BJ (cell line): ENCODE results near the gene DCP1B. TPM values are rescaled to one million over a fixed set of nuclear protein-coding genes. Genes with fewer than 3 reads are reported as not detected.

Source experiments
- CTCF ChIA-PET: fragments of 350-600 bp; formaldehyde crosslinking; extraction: SDS; loops from one replicate; lab custom pipeline; 2021; ENCODE audit warnings: antibody characterized with exemption, inconsistent platforms; lab: Yijun Ruan, JAX
- POLR2A ChIA-PET: fragments of 300-600 bp; sonication (Branson Sonifier 250); formaldehyde crosslinking; extraction: SDS; loops from one replicate; lab custom pipeline; 2021; ENCODE audit warnings: antibody characterized with exemption; lab: Charles Lee
- DNase-seq: peaks from one replicate; pipeline ENCODE4 v3.0.0-alpha.2; 2011; ENCODE audit warnings: low read depth
- H3K27me3 ChIP-seq: 2 replicates; pipeline ENCODE4 v1.6.0; 2011; ENCODE audit warnings: low read length; ENCODE audit not compliant: control insufficient read depth, insufficient read depth
- H3K36me3 ChIP-seq: 2 replicates; pipeline ENCODE4 v1.5.1; 2011; ENCODE audit warnings: low read length; ENCODE audit not compliant: control insufficient read depth, insufficient read depth
- H3K4me3 ChIP-seq: 2 replicates; pipeline ENCODE4 v1.5.1; 2011; ENCODE audit warnings: low read depth, mild to moderate bottlenecking, control low read depth, low read length
- polyA plus RNA-seq: library from polyadenylated mRNA; depleted of rRNA; stranded (reverse); fragments of >200 nt; gene quantifications from 2 replicates; pipeline ENCODE4 v1.2.3, GENCODE V29; 2011
- TF ChIP-seq, protein P1 (sequence below): IDR thresholded peaks from 2 replicates; pipeline ENCODE4 v1.5.1; 2011; ENCODE audit warnings: low read depth, mild to moderate bottlenecking, control low read depth, inconsistent platforms, low read length, moderate library complexity; ENCODE audit not compliant: insufficient read depth

The DCP1B gene
- polyA plus RNA-seq, 1 experiment: 29.1 TPM

DNA sequence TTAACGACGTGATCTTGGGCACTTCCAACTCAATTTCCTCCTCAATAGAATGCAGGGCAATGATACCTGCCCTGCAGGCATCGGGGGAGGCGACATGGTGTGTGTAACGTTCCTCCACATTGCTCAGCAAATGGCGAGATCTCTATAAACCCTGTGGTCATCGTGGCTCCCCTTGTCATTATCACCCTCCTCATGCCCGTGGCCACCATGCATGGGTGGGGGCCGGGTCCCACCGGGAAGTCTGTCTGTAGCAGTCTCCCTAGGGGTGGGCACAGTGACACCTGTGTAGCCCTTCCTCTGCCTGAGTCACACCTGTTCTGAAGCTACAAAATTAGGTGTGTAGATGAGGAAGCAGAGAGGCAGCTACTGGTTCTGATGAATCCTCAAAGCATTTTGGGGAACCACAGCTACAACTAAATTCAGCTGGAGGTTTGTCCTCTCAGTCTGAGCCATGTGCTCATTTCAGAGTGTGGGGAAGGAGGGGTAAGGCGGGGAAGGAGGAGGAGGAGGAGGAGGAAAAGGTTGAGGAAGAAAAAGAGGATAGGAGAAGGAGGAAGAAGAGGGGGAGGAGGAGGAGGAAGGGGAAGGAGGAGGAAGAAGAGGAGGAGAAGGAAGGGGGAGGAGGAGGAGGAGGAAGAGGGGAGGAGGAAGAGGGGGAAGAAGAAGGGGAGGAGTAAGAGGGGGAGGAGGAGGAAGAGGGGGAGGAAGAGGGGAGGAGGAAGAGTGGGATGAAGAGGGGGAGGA lies 74.8 kb downstream of the DCP1B start:
- CTCF ChIA-PET: interaction anchor here (3.5 kb wide), 1 partner anchor 10 kb away, joined by 19 read pairs; no protein-coding TSS in a partner anchor

DNA sequence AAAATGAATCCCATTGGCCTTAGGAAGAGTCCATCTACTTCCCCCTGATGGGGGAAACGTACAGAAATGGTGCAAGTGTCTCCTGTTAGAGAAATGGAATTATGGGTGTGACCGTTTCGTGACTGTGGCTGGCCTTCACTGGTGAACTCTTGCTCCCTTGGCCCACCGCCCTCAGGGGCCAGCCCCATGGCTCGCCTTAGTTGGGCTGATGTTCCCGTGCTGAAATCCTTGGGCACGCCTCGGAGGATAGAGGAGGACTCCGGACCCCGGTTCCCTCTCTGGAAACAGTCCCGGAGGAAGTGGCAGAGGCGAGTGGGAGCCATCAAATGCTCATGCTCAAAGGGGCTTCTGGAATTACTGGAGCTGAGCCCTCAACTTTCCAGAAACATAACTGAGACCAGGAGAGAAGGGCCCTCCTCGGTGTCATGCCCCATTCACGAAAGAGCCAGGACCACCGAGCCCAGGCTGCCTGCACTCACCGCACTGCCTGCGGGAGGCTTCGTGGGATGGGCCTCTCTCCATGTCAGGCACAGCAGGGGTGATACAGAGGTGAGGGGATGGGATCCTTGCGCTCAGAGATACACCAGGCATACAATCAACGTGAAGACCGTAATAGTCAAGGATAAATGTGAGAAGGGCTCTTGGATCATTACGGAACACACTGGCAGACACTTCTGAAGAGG lies 75.7 kb downstream of the DCP1B start:
- no peak overlapping the region for H3K4me3 ChIP-seq
- TF ChIP-seq, protein P1, sequence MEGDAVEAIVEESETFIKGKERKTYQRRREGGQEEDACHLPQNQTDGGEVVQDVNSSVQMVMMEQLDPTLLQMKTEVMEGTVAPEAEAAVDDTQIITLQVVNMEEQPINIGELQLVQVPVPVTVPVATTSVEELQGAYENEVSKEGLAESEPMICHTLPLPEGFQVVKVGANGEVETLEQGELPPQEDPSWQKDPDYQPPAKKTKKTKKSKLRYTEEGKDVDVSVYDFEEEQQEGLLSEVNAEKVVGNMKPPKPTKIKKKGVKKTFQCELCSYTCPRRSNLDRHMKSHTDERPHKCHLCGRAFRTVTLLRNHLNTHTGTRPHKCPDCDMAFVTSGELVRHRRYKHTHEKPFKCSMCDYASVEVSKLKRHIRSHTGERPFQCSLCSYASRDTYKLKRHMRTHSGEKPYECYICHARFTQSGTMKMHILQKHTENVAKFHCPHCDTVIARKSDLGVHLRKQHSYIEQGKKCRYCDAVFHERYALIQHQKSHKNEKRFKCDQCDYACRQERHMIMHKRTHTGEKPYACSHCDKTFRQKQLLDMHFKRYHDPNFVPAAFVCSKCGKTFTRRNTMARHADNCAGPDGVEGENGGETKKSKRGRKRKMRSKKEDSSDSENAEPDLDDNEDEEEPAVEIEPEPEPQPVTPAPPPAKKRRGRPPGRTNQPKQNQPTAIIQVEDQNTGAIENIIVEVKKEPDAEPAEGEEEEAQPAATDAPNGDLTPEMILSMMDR: no peak
- ChIA-PET CTCF (interaction anchor here (3.5 kb wide), 1 partner anchor 11 kb away, joined by 19 read pairs; no protein-coding TSS in a partner anchor), POLR2A (no interaction called here)
- H3K36me3 ChIP-seq: no peaks in the 10 kb centered on the region
- no peak for DNase-seq
- H3K27me3 ChIP-seq: peaks cover 30% of the 10 kb centered on the region

More for the DNA sequence above, 74.8 kb downstream of the DCP1B start:
- peaks cover 27% of the 10 kb centered on the region for H3K27me3 ChIP-seq
- no peak for DNase-seq
- POLR2A ChIA-PET: no interaction called here
- TF ChIP-seq, protein P1: no peak
- no peak overlapping the region for H3K4me3 ChIP-seq
- H3K36me3 ChIP-seq: no peaks in the 10 kb centered on the region

DNA sequence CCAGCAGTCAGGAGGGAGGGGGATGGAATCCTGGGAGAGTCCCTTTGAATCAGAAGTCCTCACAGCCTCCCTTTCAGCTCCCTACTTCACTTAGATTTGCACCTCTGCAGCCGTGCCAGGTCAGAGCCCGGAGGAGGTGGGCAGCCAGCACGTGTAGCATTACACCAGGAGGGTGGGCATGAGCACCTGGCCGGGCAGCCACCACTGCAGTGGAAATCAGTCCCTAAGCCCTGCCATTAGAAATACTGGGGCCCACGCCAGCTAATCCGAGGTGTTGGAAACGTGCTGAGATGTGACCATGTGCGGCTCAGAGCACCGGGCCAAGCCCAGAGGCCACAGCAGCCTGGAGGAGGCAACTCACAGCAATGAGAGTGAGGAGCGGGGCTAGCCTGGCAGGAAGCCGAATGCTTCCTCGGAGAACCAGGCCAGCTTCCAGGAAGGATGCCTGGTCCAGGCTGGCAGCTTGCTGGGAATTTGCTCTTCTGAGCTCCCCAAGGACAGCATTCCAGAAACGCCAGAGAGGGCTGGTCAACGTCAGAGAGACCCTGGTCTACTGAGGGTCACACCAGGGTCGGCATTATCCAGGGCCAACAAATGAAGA lies 76.4 kb downstream of the DCP1B start:
- TF ChIP-seq, protein P1: no peak
- Histone ChIP-seq H3K36me3 (no peaks in the 10 kb centered on the region), H3K4me3 (no peak overlapping the region), H3K27me3 (peaks cover 32% of the 10 kb centered on the region)
- ChIA-PET CTCF (interaction anchor here (0.6 to 3.5 kb wide), 2 partner anchors 12 to 885 kb away, joined by 4 to 19 read pairs; no protein-coding TSS in a partner anchor), POLR2A (no interaction called here)
- no peak for DNase-seq

DNA sequence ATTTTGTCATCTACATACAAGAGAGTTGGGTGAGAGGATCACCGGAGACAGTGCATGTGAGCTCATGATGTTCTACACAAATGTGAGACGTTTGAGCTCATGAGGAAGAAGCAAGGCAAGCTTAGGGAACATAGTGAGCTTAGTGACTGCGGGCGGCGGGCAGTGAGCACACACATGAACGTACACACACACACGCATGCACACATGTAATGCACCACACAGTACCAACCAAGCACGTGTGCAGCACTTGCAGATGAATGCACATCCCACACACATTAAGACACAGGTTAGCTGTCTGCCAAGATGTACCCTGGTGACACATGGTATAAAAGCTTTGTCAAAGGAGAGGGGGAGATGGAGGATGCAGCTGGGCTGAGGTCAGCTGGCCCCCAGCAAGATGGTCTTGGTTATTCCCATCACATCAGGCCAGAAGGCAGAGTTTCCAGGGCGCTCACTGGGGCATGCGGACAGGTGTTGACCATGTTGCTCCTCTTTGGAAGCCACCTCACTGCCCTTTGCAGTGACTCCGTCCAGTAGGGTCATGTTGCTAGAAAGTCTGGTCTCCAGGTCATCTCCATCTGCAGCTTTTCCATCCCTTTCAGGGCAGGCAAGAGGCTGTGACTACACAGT lies 77.1 kb downstream of the DCP1B start:
- no peaks in the 10 kb centered on the region for H3K36me3 ChIP-seq
- TF ChIP-seq, protein P1: no peak
- H3K27me3 ChIP-seq: peaks cover 32% of the 10 kb centered on the region
- no peak for DNase-seq
- no peak overlapping the region for H3K4me3 ChIP-seq
- CTCF ChIA-PET: interaction anchor here (0.6 to 3.5 kb wide), 3 partner anchors 13 to 886 kb away, joined by 4 to 19 read pairs (median 4); no protein-coding TSS in a partner anchor
- POLR2A ChIA-PET: no interaction called here
